ENCODE results near the gene FAM216B. TPM values are rescaled to one million over a fixed set of nuclear protein-coding genes. Genes with fewer than 3 reads are reported as not detected.

The FAM216B gene
- total RNA-seq, 1 experiment from 2014 or later, result not detected

DNA sequence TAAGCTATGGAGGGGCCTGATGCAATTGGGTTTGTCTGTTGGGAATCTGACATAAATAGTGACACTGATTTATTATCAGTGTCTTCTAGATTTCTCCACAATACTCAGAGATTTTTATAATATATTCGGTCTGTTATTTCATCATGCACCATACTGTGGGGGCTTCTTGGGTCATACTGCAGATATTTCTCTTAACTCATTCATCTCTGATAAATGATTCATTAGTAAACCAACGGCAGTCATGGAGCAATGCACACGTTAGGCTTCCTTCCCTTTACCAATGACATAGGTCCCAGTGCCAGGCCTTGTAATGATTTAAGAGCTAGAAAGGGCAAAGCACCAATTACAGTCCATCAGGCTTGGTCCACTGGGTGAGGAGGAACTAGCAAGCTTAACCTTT lies 53.6 kb downstream of the FAM216B start:
- Histone ChIP-seq H3K4me2 (ENCODE audit: insufficient read depth, insufficient read length, low read length) (no peak overlapping the region), H4K91ac (ENCODE audit: insufficient read length, low read depth, low read length) (no peak overlapping the region), H3K79me2 (ENCODE audit: insufficient read depth, low read length) (no peaks in the 10 kb centered on the region), H3K9ac (ENCODE audit: extremely low read depth, insufficient read length, low read length) (no peak overlapping the region), H3T11ph (ENCODE audit: low read length) (no peak overlapping the region), H3K27me3 (ENCODE audit: insufficient read depth, low read length) (no peaks in the 10 kb centered on the region), H3K4me1 (ENCODE audit: insufficient read depth, low read length) (no peaks in the 10 kb centered on the region; the same call in 1 of the 2 replicates), H2BK20ac (ENCODE audit: low read depth, low read length, poor library complexity, severe bottlenecking) (no peak overlapping the region), H3K18ac (ENCODE audit: insufficient read length, low read depth, low read length) (no peak overlapping the region), H3K14ac (ENCODE audit: insufficient read depth, low read length) (no peak overlapping the region), H4K8ac (replicated peaks; ENCODE audit: insufficient read length, low read depth, low read length) (no peak overlapping the region), H3K23me2 (ENCODE audit: insufficient read length, low read depth, low read length, poor library complexity, severe bottlenecking) (no peaks in the 10 kb centered on the region), H2BK120ac (ENCODE audit: low read depth, low read length, poor library complexity, severe bottlenecking) (no peak overlapping the region), H3K23ac (ENCODE audit: insufficient read length, low read depth, low read length) (no peak overlapping the region), H3K56ac (ENCODE audit: insufficient read length, low read depth, low read length) (no peak overlapping the region), H2BK5ac (ENCODE audit: insufficient read length, low read length) (no peak overlapping the region), H3K79me1 (ENCODE audit: insufficient read depth, low read depth, low read length, poor library complexity, severe bottlenecking) (no peaks in the 10 kb centered on the region), H3K4ac (ENCODE audit: low read depth, low read length) (no peak overlapping the region), H4K20me1 (ENCODE audit: control insufficient read depth, insufficient read depth, insufficient read length) (no peaks in the 10 kb centered on the region), H3K27ac (ENCODE audit: insufficient read length, low read depth, low read length) (no peak overlapping the region), H2AK5ac (ENCODE audit: insufficient read length, low read length) (no peak overlapping the region), H2AFZ (ENCODE audit: low read length) (no peak overlapping the region), H3K9me3 (ENCODE audit: control insufficient read depth, low read depth, low read length) (no peaks in the 10 kb centered on the region), H4K5ac (ENCODE audit: insufficient read length, low read depth, low read length) (no peak overlapping the region), H2BK12ac (ENCODE audit: insufficient read length, low read depth, low read length) (no peak overlapping the region), H2BK15ac (ENCODE audit: low read depth, low read length) (no peak overlapping the region)
- Mint-ChIP-seq H3K9me3 (no peaks in the 10 kb centered on the region), H3K27me3 (ENCODE audit: low read depth) (no peaks in the 10 kb centered on the region), H3K27ac (no peak overlapping the region), H3K4me3 (no peak overlapping the region), H3K36me3 (ENCODE audit: insufficient read depth in 1 of 3, low read depth in 3 of 3) (peaks cover 0 to 5% (median 0%) of the 10 kb centered on the region in 3 experiments; a peak in 1 of 7 replicates), H3K4me1 (peaks cover 3 to 5% of the 10 kb centered on the region in 2 experiments; a peak in 3 of 4 replicates)
- no CpG with 5 or more reads among the region's 3 CpGs for WGBS (ENCODE audit: extremely low coverage, insufficient read length, low lambda C conversion rate)
- no peak for DNase-seq
- TF ChIP-seq, protein P1, sequence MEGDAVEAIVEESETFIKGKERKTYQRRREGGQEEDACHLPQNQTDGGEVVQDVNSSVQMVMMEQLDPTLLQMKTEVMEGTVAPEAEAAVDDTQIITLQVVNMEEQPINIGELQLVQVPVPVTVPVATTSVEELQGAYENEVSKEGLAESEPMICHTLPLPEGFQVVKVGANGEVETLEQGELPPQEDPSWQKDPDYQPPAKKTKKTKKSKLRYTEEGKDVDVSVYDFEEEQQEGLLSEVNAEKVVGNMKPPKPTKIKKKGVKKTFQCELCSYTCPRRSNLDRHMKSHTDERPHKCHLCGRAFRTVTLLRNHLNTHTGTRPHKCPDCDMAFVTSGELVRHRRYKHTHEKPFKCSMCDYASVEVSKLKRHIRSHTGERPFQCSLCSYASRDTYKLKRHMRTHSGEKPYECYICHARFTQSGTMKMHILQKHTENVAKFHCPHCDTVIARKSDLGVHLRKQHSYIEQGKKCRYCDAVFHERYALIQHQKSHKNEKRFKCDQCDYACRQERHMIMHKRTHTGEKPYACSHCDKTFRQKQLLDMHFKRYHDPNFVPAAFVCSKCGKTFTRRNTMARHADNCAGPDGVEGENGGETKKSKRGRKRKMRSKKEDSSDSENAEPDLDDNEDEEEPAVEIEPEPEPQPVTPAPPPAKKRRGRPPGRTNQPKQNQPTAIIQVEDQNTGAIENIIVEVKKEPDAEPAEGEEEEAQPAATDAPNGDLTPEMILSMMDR (conservative IDR thresholded peaks at IDR 0.05), result no peak

Data from H9 (cell line).